Left ventricle myocardium inferior (tissue), 1 donor: Measurements from ENCODE around the gene SRCAP. TPM values are rescaled to one million over a fixed set of nuclear protein-coding genes. Genes with fewer than 3 reads are reported as not detected.

Experiments
- DNase-seq: peaks from one replicate; pipeline ENCODE4 v3.0.0-alpha.2; 2020
- H3K27ac ChIP-seq: fragments of 200-600 bp; replicated peaks from 2 replicates; pipeline ENCODE4 v1.8.0; 2021
- H3K27me3 ChIP-seq: fragments of 200-600 bp; 2 replicates; pipeline ENCODE4 v1.8.0; 2021; ENCODE audit warnings: low read depth
- H3K36me3 ChIP-seq: fragments of 200-600 bp; 2 replicates; pipeline ENCODE4 v1.8.0; 2021
- H3K4me1 ChIP-seq: fragments of 200-600 bp; 2 replicates; pipeline ENCODE4 v1.8.0; 2021
- H3K4me3 ChIP-seq: fragments of 200-600 bp; 2 replicates; pipeline ENCODE4 v1.8.0; 2021; ENCODE audit warnings: mild to moderate bottlenecking, moderate library complexity
- H3K9me3 ChIP-seq: fragments of 200-600 bp; replicated peaks from 2 replicates; pipeline ENCODE4 v1.8.0; 2021
- CTCF ChIP-seq: fragments of 200-600 bp; IDR thresholded peaks from 2 replicates; pipeline ENCODE4 v1.8.0; 2021; ENCODE audit warnings: antibody characterized with exemption, mild to moderate bottlenecking, borderline replicate concordance
- intact Hi-C: fragments of 100-400 bp; cut with micrococcal nuclease; formaldehyde crosslinking; loops from one replicate; pipeline ENCODE4 v1.11.0; 2022
- total RNA-seq: library from RNA; stranded (reverse); fragmentation: NEBNext Ultra II Directional; extraction: Animal tissue kit (Norgen Biotek cat#: 25700); gene quantifications from one replicate; pipeline ENCODE4 v1.2.1, GENCODE V29; 2021
- donor health status: DM: no; HTN: yes; CAD: no; lungs with severe emphysema.

SRCAP gene
- total RNA-seq, 1 donor from 2014 or later = 42.5 TPM

- peak overlapping the region; percentile 88 for H3K4me3 ChIP-seq
- intact Hi-C loops = no loop called here
- no peak for DNase-seq
- peaks cover 63% of the 10 kb centered on the region for H3K36me3 ChIP-seq
- H3K27ac ChIP-seq = peak overlapping the region; percentile 100
- H3K27me3 ChIP-seq = no peaks in the 10 kb centered on the region
- peaks cover 53% of the 10 kb centered on the region for H3K4me1 ChIP-seq
- no peak for TF ChIP-seq CTCF
- H3K9me3 ChIP-seq = no peaks in the 10 kb centered on the region
Observed at GRCh38 chr16:30656974-30657865, 41.8 kb upstream of the SRCAP start.

- intact Hi-C loops = no loop called here
- TF ChIP-seq CTCF = peak; percentile 88
- Histone ChIP-seq H3K4me3 (peak within 1 kb of the TSS; percentile 88), H3K4me1 (peaks cover 55% of the 10 kb centered on the region), H3K27me3 (no peaks in the 10 kb centered on the region), H3K9me3 (no peaks in the 10 kb centered on the region), H3K27ac (peak within 1 kb of the TSS; percentile 100), H3K36me3 (peaks cover 65% of the 10 kb centered on the region)
- DNase-seq = peak; percentile 100
Observed at GRCh38 chr16:30657866-30658730, 40.9 kb upstream of the SRCAP start, which contains the start of gene FBRS. Gene FBRS, plus strand, starts transcription at chr16:30658431. Its CDS starts 1,088 bp downstream, at chr16:30659519.

- no peaks in the 10 kb centered on the region for H3K27me3 ChIP-seq
- H3K4me1 ChIP-seq = peaks cover 63% of the 10 kb centered on the region
- intact Hi-C loops = no loop called here
- H3K9me3 ChIP-seq = no peaks in the 10 kb centered on the region
- TF ChIP-seq CTCF = peak; percentile 9
- peaks cover 65% of the 10 kb centered on the region for H3K36me3 ChIP-seq
- peak; percentile 76 for DNase-seq
- peak overlapping the region; percentile 100 for H3K27ac ChIP-seq
- H3K4me3 ChIP-seq = peak overlapping the region; percentile 88
Observed at GRCh38 chr16:30658731-30659506, 40.1 kb upstream of the SRCAP start.

GRCh38 chr16:30659507-30660423 is 39.2 kb upstream of the SRCAP start:
- Histone ChIP-seq H3K27ac (peak overlapping the region; percentile 100), H3K4me1 (peaks cover 65% of the 10 kb centered on the region), H3K9me3 (no peaks in the 10 kb centered on the region), H3K36me3 (peaks cover 64% of the 10 kb centered on the region), H3K4me3 (peak overlapping the region; percentile 88), H3K27me3 (no peaks in the 10 kb centered on the region)
- intact Hi-C loops = no loop called here
- TF ChIP-seq CTCF = no peak
- DNase-seq = no peak
